ENCODE data around the gene KRTAP19-4. TPM values are rescaled to one million over a fixed set of nuclear protein-coding genes. Genes with fewer than 3 reads are reported as not detected.

Gene KRTAP19-4
- total RNA-seq, 1 donor = not detected

Small RNA genes lying within 50 kb of the gene (small RNA-seq; reads per million reads assigned to genes)
- gene AP000567.1 = not detected
- not detected for gene KRTAP19-10P
- not detected for gene KRTAP19-11P
- not detected for gene KRTAP19-9P

Other genes with a start within 250 kb of the KRTAP19-4 start
- not detected in 2 replicates for gene KRTAP24-1, start 214.2 kb downstream of the KRTAP19-4 start, total RNA-seq
- not detected in 2 replicates for gene KRTAP25-1, start 207.7 kb downstream of the KRTAP19-4 start, total RNA-seq
- gene KRTAP26-1, start 176.8 kb downstream of the KRTAP19-4 start, total RNA-seq = not detected in 2 replicates
- gene KRTAP27-1, start 159.5 kb downstream of the KRTAP19-4 start, total RNA-seq = not detected in 2 replicates
- not detected in 2 replicates for gene KRTAP23-1, start 148.6 kb downstream of the KRTAP19-4 start, total RNA-seq
- gene KRTAP13-2, start 124.9 kb downstream of the KRTAP19-4 start, total RNA-seq = not detected in 2 replicates
- gene KRTAP13-1, start 101.1 kb downstream of the KRTAP19-4 start, total RNA-seq = not detected in 2 replicates
- not detected in 2 replicates for gene KRTAP13-3, start 71.2 kb downstream of the KRTAP19-4 start, total RNA-seq
- not detected in 2 replicates for gene KRTAP13-4, start 66.9 kb downstream of the KRTAP19-4 start, total RNA-seq
- gene KRTAP15-1, start 56.9 kb downstream of the KRTAP19-4 start, total RNA-seq = not detected in 2 replicates
- gene KRTAP19-1, start 16.8 kb downstream of the KRTAP19-4 start, total RNA-seq = not detected in 2 replicates
- not detected in 2 replicates for gene KRTAP19-2, start 9.7 kb downstream of the KRTAP19-4 start, total RNA-seq
- gene KRTAP19-3, start 5.2 kb downstream of the KRTAP19-4 start, total RNA-seq = not detected in 2 replicates
- not detected in 2 replicates for gene KRTAP19-5, start 5.0 kb upstream of the KRTAP19-4 start, total RNA-seq
- gene KRTAP19-6, start 44.7 kb upstream of the KRTAP19-4 start, total RNA-seq = not detected in 2 replicates
- gene KRTAP19-7, start 64.1 kb upstream of the KRTAP19-4 start, total RNA-seq = not detected in 2 replicates
- not detected in 2 replicates for gene KRTAP22-2, start 93.2 kb upstream of the KRTAP19-4 start, total RNA-seq
- gene KRTAP6-3, start 95.3 kb upstream of the KRTAP19-4 start, total RNA-seq = not detected in 2 replicates
- gene KRTAP6-2, start 101.7 kb upstream of the KRTAP19-4 start, total RNA-seq = not detected in 2 replicates
- not detected in 2 replicates for gene KRTAP22-1, start 103.9 kb upstream of the KRTAP19-4 start, total RNA-seq
- gene KRTAP6-1, start 116.8 kb upstream of the KRTAP19-4 start, total RNA-seq = not detected in 2 replicates
- not detected in 2 replicates for gene KRTAP20-1, start 119.3 kb upstream of the KRTAP19-4 start, total RNA-seq
- not detected in 2 replicates for gene KRTAP20-4, start 123.5 kb upstream of the KRTAP19-4 start, total RNA-seq
- not detected in 2 replicates for gene KRTAP20-2, start 138.0 kb upstream of the KRTAP19-4 start, total RNA-seq
- not detected in 2 replicates for gene KRTAP20-3, start 145.7 kb upstream of the KRTAP19-4 start, total RNA-seq
- not detected in 2 replicates for gene KRTAP21-3, start 221.6 kb upstream of the KRTAP19-4 start, total RNA-seq